HG03565 (cell line): ENCODE results near the gene TOX2.

Experiments used
- ATAC-seq: cut with Tn5 transposase; IDR thresholded peaks from one replicate; pipeline ENCODE4 v1.9.1; 2021; ENCODE audit warnings: mild to moderate bottlenecking, moderate library complexity; ENCODE audit not compliant: unreplicated experiment

Gene TOX2

DNA sequence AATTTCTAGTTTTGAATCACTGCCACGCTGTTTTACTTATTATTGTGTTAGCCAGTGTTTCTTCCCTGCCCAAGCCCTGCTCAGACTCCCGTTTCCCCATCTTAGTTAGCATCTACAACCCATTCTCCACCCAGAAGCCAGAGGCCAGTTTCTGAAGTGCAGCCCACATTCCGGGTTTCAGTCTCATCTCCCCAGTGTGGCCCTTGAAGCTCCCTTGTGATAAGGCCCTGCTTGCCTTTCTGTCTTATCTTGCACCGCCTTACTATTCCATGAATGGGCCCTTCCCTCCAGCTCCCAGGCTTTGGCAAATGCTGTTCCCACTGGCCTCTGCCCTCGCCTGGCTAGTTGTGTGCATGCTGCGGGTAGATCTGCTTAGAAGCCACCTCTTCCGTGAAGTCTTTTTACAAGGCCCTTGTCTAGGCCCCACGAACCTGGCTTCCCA lies 41.1 kb downstream of the TOX2 start:
- no peak for ATAC-seq

DNA sequence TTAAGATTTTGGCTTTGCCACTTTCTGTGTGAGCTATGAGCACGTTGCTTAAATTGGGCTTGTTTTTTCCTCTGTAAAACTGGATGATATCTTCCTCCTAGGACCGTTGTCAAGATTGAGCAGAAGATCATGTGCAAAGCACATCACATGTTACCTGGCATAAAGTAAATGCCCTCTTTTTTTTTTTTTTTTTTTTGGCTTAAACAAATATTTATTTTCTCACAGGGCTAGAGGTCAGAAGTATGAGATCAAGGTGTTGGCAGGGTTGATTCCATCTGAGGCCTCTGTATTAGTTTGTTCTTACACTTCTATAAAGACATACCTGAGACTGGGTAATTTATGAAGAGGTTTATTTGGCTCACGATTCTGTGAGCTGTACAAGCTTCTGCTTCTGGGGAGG lies 42.7 kb downstream of the TOX2 start:
- no peak for ATAC-seq

DNA sequence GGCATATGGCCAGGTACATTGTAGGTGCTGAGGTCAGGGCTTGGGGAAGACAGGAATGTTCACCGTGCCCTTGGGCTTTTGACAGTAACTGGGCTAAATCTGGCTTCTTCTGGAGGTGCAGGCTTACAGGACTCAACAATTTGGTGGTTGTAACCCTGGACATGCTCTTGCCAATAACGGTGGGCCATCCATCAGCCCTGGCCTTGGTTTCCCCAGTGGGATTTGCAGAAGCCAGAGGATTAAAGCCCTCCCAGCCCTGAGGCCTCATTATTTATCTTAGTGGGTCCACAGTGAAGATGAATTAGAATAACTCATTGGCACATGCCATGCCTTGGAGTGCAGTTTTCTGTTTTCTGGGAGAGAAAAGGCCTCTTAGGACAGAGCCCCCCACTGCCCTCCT lies 44.0 kb downstream of the TOX2 start:
- no peak for ATAC-seq

DNA sequence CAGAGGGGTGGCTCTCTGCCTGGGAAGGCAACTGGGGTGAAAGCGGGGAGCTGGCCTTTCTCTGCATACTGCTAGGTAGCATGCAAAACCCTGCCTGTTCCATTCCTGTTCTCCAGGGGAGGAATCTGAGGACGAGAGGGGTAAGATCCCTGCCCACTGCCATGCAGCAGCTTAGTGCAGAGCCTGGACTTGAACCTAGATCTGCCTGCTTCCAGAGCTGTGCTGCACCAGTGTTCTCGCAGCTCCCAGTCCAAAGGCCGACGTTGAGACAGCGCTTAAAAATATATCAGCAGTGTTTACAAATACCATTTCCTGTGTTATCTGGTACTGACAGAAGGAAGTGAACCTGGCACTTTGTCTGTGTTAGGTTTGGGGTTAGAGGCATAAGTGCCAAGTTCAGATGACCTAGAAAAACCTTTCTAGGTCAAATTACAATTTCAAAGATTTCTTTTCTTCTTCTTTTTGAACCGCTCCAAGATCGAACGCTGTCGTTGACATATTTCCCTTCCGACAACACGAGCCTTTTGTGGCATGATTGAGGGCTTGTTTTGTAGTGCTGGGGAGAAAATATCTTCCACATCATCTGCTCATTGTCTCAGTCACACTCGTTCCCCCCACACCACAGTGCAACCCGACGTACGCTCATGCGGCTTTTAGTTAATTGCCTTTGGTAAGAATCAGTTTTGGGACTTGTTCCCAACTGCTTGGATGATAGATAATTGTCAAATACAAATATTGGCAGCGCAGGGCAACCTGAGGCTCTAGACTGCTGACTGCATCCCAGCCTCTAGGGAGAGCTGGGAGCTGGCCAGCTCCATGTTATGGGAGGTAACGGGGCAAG lies 44.6 kb downstream of the TOX2 start:
- no peak for ATAC-seq

DNA sequence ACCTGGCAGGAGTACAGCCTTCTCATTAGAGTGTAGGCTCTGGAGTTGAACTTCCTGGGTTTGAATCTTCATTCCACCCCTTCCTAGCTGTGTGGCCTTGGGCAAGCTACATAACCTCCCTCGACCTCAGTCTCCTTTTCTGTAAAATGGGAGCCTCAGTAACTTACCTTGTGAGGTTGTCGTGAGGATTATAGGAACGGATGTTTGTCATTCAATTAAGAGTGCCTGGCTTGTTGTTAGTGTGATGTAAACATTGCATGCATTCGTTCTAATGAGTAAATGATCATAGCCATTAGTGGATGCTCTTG lies 45.2 kb downstream of the TOX2 start:
- no peak for ATAC-seq

DNA sequence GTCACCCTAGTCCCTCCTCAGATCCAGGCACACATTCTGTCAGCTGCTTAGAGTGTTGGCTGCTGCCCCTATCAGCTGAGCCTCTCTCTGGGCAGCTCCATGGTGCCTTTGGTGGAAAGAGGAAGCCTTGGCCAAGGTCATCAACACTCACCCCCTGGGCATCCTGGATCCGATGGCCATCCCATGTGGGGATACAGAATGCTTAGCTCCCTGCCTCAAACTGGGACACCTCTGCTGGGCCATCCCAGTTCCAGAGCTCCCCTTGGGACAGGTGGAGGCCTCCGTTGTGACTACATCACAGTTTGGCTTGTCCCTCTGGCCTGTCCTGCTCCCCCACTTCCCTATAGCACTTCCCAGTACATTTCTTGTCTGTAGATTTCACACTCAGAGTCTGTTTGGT lies 45.6 kb downstream of the TOX2 start:
- no peak for ATAC-seq

DNA sequence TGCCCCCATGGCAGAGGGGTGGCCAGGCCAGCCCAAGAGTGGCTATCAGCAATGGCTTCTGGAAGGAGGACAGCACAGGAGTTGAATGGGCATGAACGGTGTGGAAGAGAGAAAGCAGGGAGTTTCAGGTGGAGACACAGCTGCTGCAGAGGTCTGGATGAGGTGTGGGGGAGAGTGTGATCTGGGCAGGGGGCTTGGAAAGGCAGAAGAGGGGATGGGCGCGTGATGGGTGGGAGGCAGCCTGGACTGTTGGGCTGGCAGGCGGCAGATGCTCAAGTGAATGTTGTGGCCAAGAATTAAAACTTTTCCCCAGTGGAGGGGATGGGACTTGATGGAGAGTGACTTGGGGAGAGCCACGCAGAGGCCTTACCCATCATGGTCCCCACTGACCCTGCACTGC lies 46.5 kb downstream of the TOX2 start:
- ATAC-seq = no peak

DNA sequence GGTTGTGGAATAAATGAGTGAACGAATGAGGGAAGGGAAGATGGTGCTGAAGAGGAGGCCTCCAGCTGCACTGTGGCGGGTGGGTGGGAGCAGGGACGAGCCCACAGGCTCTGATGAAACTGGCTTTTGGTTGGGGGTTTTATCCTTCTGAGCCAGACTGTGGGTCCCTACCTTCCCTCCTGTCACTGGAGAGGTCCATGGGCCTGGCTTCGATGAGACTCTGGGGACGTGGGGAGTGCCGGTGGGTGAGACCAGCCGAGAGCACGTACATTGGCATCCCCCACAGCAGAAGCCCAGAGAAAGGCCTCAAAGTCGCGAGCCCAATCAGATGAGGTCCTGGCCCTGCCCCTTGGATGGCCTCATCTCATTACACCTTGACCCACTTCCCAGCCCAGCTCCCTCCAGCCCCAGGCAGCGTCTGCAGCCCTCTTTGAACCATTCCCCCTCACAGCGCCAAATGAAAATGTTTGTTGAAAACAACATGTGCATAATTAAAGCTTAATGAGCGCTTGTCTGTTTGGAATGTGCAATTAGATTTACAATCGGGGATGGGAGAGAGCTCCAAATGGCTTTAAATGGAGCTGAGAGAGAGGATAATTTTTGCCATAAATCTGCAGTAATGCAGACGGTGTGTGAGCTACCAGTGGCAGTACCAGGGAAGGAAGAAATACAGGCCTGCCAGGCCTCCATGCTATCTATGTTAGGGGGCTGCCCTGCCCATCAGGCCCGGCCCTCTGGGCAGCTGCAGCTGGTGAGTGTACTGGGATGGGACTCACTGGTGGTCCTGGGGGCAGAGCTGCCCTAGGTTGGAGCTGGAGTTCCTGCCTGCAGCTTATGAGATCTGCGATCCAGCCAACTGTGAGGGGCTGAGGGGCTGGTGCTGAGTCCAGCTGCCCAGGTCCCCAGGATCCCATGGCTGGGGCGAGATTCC lies 47.2 kb downstream of the TOX2 start:
- ATAC-seq = no peak

DNA sequence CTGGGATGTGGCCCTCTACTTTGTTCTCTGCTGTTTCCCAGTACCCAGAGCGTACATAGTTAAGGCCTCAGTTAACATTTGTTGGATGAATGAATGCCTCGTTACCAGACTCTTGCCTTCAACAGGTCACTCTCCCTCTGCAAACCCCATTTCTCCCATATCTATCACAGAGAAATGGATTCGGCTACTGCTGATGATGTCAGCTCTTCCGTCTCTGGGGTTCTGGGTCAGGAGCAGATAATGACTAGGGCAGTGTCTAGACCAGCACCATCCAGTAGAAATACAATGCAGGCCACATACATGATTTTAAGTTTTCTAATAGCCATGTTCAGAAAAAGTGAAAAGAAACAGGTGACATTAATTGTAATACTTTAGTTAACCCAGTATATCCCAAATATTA lies 47.9 kb downstream of the TOX2 start:
- ATAC-seq = no peak

DNA sequence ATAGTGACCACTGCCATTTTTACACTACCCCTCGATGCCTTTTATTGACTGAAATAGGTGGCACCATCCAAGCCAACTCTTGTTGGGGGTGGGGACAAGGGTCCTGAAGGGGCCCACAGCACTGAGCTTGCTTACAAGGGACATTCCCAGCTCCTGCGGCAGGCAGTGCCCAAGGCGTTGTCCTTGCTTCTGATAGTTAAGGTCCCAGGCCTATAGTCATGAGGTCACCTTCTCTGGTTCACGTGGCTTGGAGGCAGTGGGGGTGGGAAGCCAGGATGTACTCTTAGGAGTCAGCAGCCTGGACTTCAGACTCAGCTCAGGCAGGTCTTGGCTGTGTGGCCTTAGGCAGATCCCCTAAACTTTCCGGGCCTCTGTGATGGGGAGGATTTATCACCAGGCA lies 48.6 kb downstream of the TOX2 start:
- no peak for ATAC-seq

DNA sequence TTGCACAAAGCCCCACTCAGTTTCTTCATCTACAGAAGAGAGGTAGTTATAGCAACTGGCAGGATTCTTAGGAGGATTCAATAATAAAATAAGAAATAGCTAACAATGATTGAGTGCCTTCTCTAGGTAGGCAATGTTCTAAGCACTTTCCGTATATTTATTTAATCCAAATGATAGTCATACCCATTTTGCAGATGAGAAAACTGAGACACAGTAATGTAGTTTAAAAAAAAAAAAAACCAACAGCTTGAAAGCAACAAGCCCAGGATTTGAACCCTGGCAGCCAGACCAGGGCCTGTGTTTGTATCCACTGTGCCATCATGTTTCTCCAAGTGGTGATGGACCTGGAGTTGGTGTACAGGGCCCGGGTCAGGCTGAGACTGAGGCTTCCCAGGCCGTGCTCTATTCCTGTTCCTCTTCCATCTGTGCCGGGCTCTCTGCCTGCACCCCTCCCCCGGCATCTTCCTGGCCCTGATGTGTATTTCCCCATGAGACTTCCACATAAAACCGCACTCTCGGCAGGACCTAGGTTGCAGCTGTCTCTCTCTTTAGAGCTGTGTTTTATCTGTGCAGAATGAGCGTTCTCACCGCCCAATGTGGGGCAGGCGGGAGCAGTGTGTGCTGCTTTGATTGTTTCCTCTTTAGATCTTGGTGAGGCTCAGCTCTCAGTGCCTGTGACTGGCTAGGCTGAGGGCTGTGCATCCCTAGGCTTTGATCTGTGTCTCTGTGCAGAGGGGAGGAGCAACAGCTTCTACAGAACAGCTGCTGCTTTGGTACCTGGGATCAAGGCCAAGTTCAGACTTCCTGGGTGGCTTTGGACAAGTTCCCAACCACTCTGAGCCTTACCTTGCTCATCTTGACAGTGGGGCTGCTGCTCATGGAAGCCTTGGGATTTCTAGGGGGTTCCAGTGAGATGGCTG lies 49.5 kb downstream of the TOX2 start:
- no peak for ATAC-seq

DNA sequence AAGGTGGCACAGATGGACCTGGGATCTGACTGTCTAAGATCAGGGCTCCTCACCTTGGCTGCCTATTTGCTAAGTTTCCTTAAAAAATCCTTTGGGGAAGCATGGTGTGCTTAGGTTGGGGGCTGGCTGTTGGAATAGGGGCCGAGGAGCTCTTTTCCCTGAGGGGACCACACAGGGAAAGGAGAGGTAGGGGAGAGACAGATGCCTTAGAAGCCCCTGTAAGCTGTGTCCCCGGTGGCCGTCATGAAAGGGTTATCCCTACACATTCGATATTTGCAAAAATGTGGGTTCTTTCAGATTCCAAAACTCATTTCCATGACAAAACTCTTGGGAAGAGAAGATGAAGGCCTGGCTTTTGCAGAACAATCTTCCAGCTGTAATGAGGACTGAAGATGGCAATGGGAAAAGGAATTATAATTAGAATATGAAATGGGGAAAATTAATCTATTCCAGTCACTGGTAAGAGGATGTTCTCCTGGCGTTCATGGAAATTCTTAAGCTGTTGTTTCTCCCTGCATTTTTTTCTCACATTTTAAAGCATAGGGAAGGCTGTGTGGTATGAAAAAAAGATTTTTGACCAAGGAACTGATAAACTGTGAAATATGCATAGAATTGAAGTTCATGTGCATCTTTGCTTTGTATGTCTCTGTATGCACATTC lies 53.8 kb downstream of the TOX2 start:
- no peak for ATAC-seq

DNA sequence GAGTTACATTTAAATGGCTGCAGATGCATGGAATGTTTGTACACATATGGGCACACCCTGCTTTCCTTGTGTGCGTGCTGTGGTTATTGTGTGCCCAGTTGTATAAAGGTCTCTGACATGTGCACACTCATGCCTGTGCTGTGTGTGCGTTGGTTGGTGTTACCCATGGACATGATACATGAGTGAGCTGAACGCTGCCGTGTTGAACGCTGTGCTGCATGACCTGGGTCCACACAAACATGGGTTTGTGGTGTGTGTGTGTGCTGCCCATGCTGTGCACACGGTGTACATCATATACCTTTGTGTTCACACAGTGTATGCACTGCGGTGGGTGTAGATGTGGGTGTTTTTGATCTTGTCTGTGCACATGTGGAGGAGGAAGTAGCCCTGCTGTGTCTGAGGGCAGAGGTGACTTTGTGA lies 54.4 kb downstream of the TOX2 start:
- ATAC-seq = no peak

DNA sequence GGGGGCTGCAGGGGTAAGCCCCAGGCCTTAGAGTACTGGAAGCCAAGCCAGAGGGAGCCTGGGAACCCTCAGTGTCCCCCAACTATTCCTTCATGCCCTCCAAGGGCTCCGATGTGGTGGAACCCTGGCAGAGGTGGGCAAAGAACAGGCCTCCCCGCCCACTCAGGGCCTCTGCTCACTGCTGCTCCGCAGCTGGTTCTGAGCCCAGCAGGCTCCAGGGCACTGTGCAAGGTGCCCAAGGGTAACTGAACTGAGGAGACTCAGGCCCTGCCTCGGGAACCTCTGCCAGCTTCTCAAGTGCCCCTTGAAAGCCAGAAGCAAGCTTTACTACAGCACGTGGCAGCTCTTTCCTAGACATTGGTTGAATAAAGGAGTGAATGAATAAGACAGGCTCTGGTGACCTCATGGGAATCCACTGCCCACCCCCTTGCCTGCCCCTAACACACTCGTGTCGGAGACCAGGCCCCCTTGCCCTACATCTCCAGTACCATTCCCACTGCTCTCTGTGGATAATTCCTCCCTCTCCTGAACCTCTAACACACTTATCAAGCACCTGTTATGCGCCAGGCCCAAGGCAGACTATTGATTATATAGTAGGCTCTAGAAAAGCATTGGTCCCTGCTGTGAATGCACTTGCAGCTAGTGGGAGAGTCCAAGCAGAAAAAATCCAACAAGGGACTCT lies 55.0 kb downstream of the TOX2 start:
- ATAC-seq = no peak

DNA sequence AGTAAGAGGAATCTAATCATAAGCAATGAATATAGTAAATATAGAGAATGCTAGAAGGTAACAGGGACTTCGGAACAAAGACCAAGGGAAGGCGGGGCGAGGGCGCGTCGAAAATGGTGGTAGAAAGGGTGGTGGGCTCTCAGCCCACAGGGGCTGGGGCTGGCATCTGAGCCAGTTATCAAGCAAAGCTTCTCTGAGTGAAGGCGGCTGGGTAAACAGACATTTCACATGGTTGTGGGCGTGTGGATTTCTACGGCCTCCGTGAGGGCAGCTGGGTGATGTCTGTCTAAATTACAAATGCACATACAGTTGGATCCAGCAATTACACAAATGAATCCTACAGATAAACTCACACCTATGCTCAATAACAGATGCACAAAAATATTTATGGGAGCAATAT lies 56.6 kb downstream of the TOX2 start:
- ATAC-seq = no peak

DNA sequence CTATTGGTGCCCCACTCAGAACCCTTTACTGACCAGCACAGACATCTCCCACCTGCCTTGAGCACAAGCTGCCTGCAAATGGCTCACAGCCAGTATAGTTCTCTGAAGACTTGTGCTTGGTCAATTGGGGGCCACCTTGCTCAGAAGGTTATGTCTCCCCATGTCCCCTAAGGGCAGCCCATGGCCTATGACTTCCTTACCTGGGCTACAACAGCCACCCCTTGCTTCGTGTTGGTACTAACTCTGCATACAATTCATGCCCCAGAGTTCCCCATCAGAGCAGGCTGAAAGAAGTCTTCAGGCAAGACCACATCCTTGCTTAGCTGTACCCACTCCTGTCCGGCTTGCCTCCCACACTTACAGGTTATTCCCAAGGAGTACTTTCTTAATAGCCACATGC lies 57.4 kb downstream of the TOX2 start:
- no peak for ATAC-seq

DNA sequence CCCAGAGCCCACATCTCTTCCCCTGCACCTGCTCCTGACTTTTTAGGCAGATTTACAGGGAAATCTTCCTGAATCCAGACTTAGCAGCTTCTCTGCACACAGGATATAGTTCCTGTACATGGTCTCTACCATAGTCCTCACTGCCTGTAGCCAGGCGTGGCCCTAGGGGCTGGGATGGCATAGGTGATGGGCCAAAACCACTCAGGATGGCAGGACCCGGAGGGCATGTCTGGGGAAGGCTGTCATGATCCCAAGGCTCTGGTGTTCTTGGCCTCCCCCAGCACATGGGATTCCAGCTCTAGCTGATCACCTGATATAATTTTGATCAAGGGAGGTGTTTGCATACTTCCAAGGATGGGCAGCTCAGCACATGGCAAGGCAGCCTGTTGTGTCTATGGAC lies 58.0 kb downstream of the TOX2 start:
- ATAC-seq = no peak

DNA sequence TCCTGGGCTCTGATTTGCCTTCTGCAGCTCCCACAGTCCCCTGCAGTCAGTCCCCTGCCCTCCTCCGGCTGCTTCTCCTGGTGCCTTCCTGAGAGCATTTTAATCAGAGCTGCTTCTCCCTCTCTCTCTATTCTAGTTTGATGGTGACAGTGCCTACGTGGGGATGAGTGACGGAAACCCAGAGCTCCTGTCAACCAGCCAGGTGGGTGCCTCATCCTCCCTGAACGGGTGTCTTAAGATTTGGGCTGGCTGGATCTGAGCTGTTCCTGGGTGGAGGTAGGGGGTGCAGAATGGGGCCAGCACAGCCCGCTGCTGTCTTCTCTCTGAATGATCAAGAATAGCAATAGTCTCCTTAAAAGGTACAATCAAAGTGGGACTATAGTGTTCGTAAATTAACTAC lies 58.6 kb downstream of the TOX2 start:
- ATAC-seq = no peak

DNA sequence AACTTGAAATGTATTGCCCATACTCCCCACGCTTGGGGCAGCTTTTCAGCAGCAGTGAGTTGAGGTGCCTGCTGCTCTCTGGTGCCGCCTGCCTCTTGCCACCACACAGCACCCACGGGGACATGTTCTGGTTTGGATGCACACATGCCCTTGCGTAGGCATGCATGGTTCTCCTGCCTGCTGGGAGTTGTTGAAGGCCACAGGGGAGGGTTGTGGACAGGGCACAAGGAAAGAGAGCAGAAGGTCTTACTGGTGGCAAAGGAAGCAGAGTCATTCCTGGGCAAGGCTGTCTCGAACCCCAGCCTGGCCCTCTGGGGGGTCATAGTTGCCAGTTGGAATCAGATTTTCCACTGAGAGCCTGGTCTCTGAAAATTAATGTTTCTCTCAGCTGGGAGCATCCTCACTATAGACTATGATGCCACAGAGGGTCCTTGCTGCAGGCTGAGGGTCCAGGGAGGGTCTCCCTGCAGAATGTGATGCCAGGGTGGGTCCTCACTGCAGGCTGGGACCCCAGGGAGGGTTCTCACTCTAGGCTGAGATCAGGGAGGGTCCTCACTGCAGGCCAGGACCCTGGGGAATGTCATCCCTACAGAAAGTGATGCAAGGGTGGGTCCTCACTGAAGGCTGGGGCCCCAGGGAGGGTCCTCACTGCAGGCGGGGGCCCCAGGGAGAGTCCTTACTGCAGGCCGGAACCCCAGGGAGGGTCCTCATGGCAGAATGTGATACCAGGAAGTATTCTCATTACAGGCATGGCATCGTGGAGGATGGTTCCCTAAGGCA lies 59.2 kb downstream of the TOX2 start:
- no peak for ATAC-seq
